Measurements from ENCODE around the gene FOXO1.

The FOXO1 gene

DNA sequence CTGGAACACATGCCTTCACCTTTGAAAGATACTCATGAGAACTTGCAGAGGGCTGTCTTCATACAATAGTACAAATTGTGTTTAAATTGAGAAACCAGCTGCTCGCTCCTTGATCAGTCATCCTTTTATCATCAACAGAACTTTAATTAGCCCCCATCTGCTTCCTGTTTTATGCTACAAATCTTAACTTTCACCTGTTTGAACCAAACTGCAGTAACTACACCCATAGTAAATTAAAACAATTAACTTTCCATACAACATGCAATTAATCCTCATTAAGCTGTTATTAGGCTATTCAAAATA lies 85.2 kb downstream of the FOXO1 start:
- in situ Hi-C loops (cut with HindIII; ENCODE audit: low sequenced_read_pairs) = no loop called here
- TF ChIP-seq, protein P1, sequence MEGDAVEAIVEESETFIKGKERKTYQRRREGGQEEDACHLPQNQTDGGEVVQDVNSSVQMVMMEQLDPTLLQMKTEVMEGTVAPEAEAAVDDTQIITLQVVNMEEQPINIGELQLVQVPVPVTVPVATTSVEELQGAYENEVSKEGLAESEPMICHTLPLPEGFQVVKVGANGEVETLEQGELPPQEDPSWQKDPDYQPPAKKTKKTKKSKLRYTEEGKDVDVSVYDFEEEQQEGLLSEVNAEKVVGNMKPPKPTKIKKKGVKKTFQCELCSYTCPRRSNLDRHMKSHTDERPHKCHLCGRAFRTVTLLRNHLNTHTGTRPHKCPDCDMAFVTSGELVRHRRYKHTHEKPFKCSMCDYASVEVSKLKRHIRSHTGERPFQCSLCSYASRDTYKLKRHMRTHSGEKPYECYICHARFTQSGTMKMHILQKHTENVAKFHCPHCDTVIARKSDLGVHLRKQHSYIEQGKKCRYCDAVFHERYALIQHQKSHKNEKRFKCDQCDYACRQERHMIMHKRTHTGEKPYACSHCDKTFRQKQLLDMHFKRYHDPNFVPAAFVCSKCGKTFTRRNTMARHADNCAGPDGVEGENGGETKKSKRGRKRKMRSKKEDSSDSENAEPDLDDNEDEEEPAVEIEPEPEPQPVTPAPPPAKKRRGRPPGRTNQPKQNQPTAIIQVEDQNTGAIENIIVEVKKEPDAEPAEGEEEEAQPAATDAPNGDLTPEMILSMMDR (IDR thresholded peaks at IDR 0.05; ENCODE audit: low read depth, low read length, missing control alignments) = no peak

GRCh38 chr13:40580566-40581276 lies 85.7 kb downstream of the FOXO1 start:
- TF ChIP-seq, protein P1 (IDR thresholded peaks at IDR 0.05; ENCODE audit: low read depth, low read length, missing control alignments) = no peak
- no peak for DNase-seq (ENCODE audit: low read depth)
- H3K4me3 ChIP-seq (ENCODE audit: low read depth, low read length) = no peak overlapping the region
- in situ Hi-C loops (cut with HindIII; ENCODE audit: low sequenced_read_pairs) = no loop called here

More for the DNA sequence above, 85.2 kb downstream of the FOXO1 start:
- no peak for DNase-seq (ENCODE audit: low read depth)
- no peak overlapping the region for H3K4me3 ChIP-seq (ENCODE audit: low read depth, low read length)

GRCh38 chr13:40579535-40579934 lies 86.9 kb downstream of the FOXO1 start:
- H3K4me3 ChIP-seq (ENCODE audit: low read depth, low read length) = no peak overlapping the region
- in situ Hi-C loops (cut with HindIII; ENCODE audit: low sequenced_read_pairs) = no loop called here
- DNase-seq (ENCODE audit: low read depth) = no peak
- TF ChIP-seq, protein P1 (IDR thresholded peaks at IDR 0.05; ENCODE audit: low read depth, low read length, missing control alignments) = no peak

DNA sequence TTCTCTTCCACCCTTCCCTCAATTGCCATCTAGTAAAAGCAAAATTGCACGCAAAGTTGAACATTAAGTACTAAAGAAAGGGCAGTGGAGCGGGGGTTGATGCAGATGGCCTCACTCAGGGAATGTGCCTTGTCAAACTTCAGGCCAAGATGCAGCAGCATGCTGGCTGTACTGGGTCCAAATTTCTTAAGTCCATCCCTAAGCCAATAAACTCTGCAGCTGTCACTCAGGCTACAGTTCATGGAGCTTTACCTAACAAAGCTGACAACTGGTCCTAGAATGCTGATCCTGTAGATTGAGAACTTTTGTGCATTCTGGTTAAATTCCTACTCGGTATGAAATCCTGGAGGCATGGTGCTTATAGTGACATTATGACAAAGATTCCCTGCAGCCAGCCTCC lies 88.4 kb downstream of the FOXO1 start:
- no peak for DNase-seq (ENCODE audit: low read depth)
- TF ChIP-seq, protein P1 (IDR thresholded peaks at IDR 0.05; ENCODE audit: low read depth, low read length, missing control alignments) = no peak
- in situ Hi-C loops (cut with HindIII; ENCODE audit: low sequenced_read_pairs) = no loop called here
- no peak overlapping the region for H3K4me3 ChIP-seq (ENCODE audit: low read depth, low read length)

DNA sequence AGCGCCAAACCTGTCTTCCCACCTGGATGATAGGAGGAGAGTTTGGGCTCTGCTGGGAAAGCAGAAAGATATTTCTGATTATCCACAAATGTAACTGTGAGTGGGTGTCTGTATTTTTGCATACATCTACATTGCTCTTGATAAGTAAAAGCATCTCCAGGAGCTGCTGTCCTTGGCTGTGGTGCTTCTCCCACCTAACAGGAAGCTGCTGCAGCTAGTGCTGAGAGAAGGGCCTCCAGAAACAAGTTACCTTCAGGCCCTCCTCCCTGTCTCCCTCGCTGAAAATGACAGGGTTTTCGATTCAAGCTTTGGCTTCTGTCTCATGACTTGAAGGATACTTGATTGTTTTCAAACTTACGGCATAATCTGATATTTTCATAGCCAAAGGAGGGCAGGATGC lies 90.1 kb downstream of the FOXO1 start:
- no peak overlapping the region for H3K4me3 ChIP-seq (ENCODE audit: low read depth, low read length)
- in situ Hi-C loops (cut with HindIII; ENCODE audit: low sequenced_read_pairs) = no loop called here
- no peak for DNase-seq (ENCODE audit: low read depth)
- TF ChIP-seq, protein P1 (IDR thresholded peaks at IDR 0.05; ENCODE audit: low read depth, low read length, missing control alignments) = no peak

GRCh38 chr13:40572961-40573360 lies 93.5 kb downstream of the FOXO1 start:
- TF ChIP-seq, protein P1 (IDR thresholded peaks at IDR 0.05; ENCODE audit: low read depth, low read length, missing control alignments) = no peak
- H3K4me3 ChIP-seq (ENCODE audit: low read depth, low read length) = no peak overlapping the region
- no peak for DNase-seq (ENCODE audit: low read depth)
- in situ Hi-C loops (cut with HindIII; ENCODE audit: low sequenced_read_pairs) = no loop called here

Measured in astrocyte of the cerebellum (primary cell).